OCI-LY3 (cell line): ENCODE results near the gene MORF4L1.

Experiments used
- EZH2phosphoT487 ChIP-seq: fragments of 200-600 bp; shearing (Covaris generic); IDR thresholded peaks from 2 replicates; pipeline ENCODE4 v1.6.1; 2018; ENCODE audit warnings: antibody characterized with exemption, mixed run types, low read depth
- TF ChIP-seq, protein P1 (sequence below): fragments of 200-600, 300-600 bp; sonication (generic); IDR thresholded peaks from 2 replicates; pipeline ENCODE4 v1.5.1; 2014; ENCODE audit warnings: antibody characterized with exemption, low read length, low read depth

DNA sequence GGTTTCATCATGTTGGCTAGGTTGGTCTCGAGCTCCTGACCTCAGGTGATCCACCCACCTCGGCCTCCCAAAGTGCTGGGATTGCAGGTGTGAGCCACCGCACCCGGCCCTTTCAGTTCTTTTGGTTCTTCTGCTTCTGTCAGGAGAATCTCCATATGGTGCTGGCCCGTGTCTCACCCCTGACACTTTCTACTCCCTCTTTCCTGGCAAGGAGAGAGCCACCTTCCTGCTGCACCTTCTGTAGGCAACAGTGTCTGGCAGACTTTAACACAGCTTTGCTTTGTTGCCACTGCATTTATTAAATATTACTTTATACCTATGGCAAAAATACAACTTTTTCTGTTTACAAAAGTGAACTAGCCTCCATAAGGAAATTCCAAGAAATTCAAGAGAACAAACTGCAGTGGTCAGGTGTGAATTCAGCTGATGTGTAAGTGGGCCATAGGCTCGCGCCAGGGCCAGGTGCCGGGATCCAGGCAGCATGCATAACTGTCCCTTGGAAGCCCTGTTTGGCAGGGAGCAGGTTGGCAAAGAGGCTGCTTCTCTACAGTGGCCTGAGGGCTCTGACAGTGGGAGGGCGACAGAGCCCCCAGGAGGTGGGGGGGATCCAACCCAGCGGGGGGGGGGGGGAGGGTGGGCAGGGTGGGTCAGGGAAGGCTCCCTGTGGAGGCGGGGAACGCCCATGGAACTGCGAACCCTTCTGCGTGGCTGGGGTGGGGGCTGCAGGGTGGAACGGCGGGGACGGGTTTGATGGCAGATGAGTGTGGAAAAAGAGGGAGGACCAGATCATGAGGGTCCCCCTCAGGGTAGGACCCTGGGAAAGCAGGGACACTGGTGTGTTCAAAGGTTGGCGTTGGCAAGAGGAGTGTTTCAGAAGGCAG is 51.0 kb downstream of the MORF4L1 start:
- TF ChIP-seq, protein P1, sequence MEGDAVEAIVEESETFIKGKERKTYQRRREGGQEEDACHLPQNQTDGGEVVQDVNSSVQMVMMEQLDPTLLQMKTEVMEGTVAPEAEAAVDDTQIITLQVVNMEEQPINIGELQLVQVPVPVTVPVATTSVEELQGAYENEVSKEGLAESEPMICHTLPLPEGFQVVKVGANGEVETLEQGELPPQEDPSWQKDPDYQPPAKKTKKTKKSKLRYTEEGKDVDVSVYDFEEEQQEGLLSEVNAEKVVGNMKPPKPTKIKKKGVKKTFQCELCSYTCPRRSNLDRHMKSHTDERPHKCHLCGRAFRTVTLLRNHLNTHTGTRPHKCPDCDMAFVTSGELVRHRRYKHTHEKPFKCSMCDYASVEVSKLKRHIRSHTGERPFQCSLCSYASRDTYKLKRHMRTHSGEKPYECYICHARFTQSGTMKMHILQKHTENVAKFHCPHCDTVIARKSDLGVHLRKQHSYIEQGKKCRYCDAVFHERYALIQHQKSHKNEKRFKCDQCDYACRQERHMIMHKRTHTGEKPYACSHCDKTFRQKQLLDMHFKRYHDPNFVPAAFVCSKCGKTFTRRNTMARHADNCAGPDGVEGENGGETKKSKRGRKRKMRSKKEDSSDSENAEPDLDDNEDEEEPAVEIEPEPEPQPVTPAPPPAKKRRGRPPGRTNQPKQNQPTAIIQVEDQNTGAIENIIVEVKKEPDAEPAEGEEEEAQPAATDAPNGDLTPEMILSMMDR = no peak
- TF ChIP-seq EZH2phosphoT487 = no peak
